H1 (cell line): ENCODE results near the gene TDRD9. TPM values are rescaled to one million over a fixed set of nuclear protein-coding genes. Genes with fewer than 3 reads are reported as not detected.

Experiments
- CTCF ChIA-PET: fragments of 300-600 bp; sonication (Branson Sonifier 250); formaldehyde crosslinking; loops from one replicate; lab custom pipeline; 2021; ENCODE audit not compliant: partially characterized antibody; lab: Charles Lee
- POLR2A ChIA-PET: fragments of 300-600 bp; sonication (Branson Sonifier 250); formaldehyde crosslinking; loops from one replicate; lab custom pipeline; 2021; ENCODE audit warnings: inconsistent platforms; ENCODE audit not compliant: partially characterized antibody; lab: Charles Lee
- DNase-seq, 2 experiments: peaks; one replicate each; pipeline versions ENCODE4 v3.0.0 to v3.0.0-alpha.2; 2010 to 2022; ENCODE audit warnings: low spot score in 2 of 2, low read depth in 1 of 2, mixed read lengths in 1 of 2
- FAIRE-seq: peaks from 2 replicates; lab custom pipeline; 2011; peaks lifted over from hg19 to GRCh38; lab: Jason Lieb, UNC
- H2AFZ ChIP-seq: 2 replicates; pipeline ENCODE4 v1.8.1; 2012; ENCODE audit warnings: low read length, inconsistent platforms
- H2AK5ac ChIP-seq: 2 replicates; pipeline ENCODE4 v1.6.1; 2013; ENCODE audit warnings: low read depth, low read length
- H2BK120ac ChIP-seq: replicated peaks from 2 replicates; pipeline ENCODE3; 2013; ENCODE audit warnings: low read depth, low read length, inconsistent platforms
- H2BK12ac ChIP-seq: 2 replicates; pipeline ENCODE4 v1.6.1; 2013; ENCODE audit warnings: low read depth, low read length
- H2BK15ac ChIP-seq: 2 replicates; pipeline ENCODE4 v1.6.1; 2013; ENCODE audit warnings: low read length
- H2BK20ac ChIP-seq: 2 replicates; pipeline ENCODE4 v1.6.1; 2013; ENCODE audit warnings: low read length
- H2BK5ac ChIP-seq: 2 replicates; pipeline ENCODE4 v1.6.1; 2013; ENCODE audit warnings: low read depth, low read length
- H3K14ac ChIP-seq: 2 replicates; pipeline ENCODE4 v1.6.1; 2013; ENCODE audit warnings: inconsistent platforms; ENCODE audit not compliant: insufficient read length
- H3K18ac ChIP-seq: 2 replicates; pipeline ENCODE4 v1.6.1; 2013; ENCODE audit warnings: low read length; ENCODE audit errors: extremely low read depth
- H3K23ac ChIP-seq: 2 replicates; pipeline ENCODE4 v1.6.1; 2013; ENCODE audit warnings: inconsistent platforms; ENCODE audit not compliant: insufficient read length
- H3K23me2 ChIP-seq: 2 replicates; pipeline ENCODE4 v1.6.1; 2013; ENCODE audit warnings: low read depth, low read length
- H3K27ac ChIP-seq: 2 replicates; pipeline ENCODE4 v1.6.1; 2011; ENCODE audit warnings: low read depth, low read length, inconsistent platforms
- H3K27me3 ChIP-seq, 4 experiments: replicated peaks in 1 of 4; 1 replicate in 1 of 4; 2 replicates in 3 of 4; pipeline versions ENCODE4 v1.6.1 to v1.8.1; 2011 to 2013; ENCODE audit warnings: low read length in 3 of 4, mild to moderate bottlenecking in 3 of 4, inconsistent platforms in 2 of 4, mixed read lengths in 2 of 4, moderate library complexity in 1 of 4; ENCODE audit not compliant: control insufficient read depth in 3 of 4, insufficient read depth in 3 of 4; ENCODE audit errors: extremely low read depth in 1 of 4
- H3K36me3 ChIP-seq, 4 experiments: 2 replicates each; pipeline versions ENCODE4 v1.6.1 to v1.8.1; 2011 to 2013; ENCODE audit warnings: mild to moderate bottlenecking in 4 of 4, low read length in 3 of 4, moderate library complexity in 2 of 4, control low read depth in 1 of 4, inconsistent platforms in 1 of 4; ENCODE audit not compliant: insufficient read depth in 4 of 4, control insufficient read depth in 2 of 4
- H3K4ac ChIP-seq: replicated peaks from 2 replicates; pipeline ENCODE3; 2013; ENCODE audit warnings: low read length, low read depth, mixed read lengths, inconsistent platforms; ENCODE audit not compliant: insufficient read length
- H3K4me1 ChIP-seq, 4 experiments: replicated peaks in 1 of 4; 1 replicate in 1 of 4; 2 replicates in 3 of 4; pipeline versions ENCODE4 v1.6.1 to v1.8.1; 2011 to 2013; ENCODE audit warnings: low read length in 3 of 4, inconsistent platforms in 2 of 4, mixed read lengths in 1 of 4; ENCODE audit not compliant: insufficient read depth in 4 of 4, control insufficient read depth in 3 of 4
- H3K4me2 ChIP-seq, 2 experiments: 2 replicates each; pipeline versions ENCODE4 v1.6.1 to v1.8.1; 2011 to 2013; ENCODE audit warnings: low read depth in 2 of 2, low read length in 2 of 2, control low read depth in 1 of 2, inconsistent platforms in 1 of 2, mild to moderate bottlenecking in 1 of 2; ENCODE audit not compliant: insufficient read depth in 1 of 2
- H3K4me3 ChIP-seq, 4 experiments: fragments of 200-600, 300-600 bp in 1 of 4; sonication (generic), shearing (Covaris generic), sonication (Bioruptor Twin) in 1 of 4; 2 replicates each; pipeline versions ENCODE4 v1.5.1 to v1.8.1; 2011 to 2016; ENCODE audit warnings: low read length in 4 of 4, low read depth in 3 of 4, control low read depth in 2 of 4, inconsistent platforms in 2 of 4, mild to moderate bottlenecking in 2 of 4, mixed read lengths in 1 of 4, moderate library complexity in 1 of 4; ENCODE audit not compliant: insufficient read depth in 2 of 4; ENCODE audit errors: extremely low read depth in 1 of 4
- H3K56ac ChIP-seq: replicated peaks from 2 replicates; pipeline ENCODE3; 2013; ENCODE audit warnings: low read depth, mild to moderate bottlenecking, mixed read lengths, low read length, inconsistent platforms; ENCODE audit not compliant: insufficient read length
- H3K79me1 ChIP-seq: 2 replicates; pipeline ENCODE4 v1.6.1; 2013; ENCODE audit warnings: low read depth, low read length, control low read depth
- H3K79me2 ChIP-seq, 2 experiments: 2 replicates each; pipeline versions ENCODE4 v1.6.1 to v1.8.1; 2012 to 2013; ENCODE audit warnings: low read length in 2 of 2, mild to moderate bottlenecking in 2 of 2, inconsistent platforms in 1 of 2; ENCODE audit not compliant: insufficient read depth in 2 of 2, control insufficient read depth in 1 of 2
- H3K9ac ChIP-seq, 4 experiments: replicated peaks in 1 of 4; 1 replicate in 1 of 4; 2 replicates in 3 of 4; pipeline versions ENCODE4 v1.6.1 to v1.8.1; 2011 to 2013; ENCODE audit warnings: low read depth in 3 of 4, low read length in 3 of 4, control low read depth in 2 of 4, mild to moderate bottlenecking in 2 of 4, moderate library complexity in 2 of 4, inconsistent platforms in 1 of 4; ENCODE audit errors: extremely low read depth in 1 of 4
- H3K9me3 ChIP-seq, 2 experiments: 2 replicates each; pipeline versions ENCODE4 v1.6.1 to v1.8.1; 2012 to 2013; ENCODE audit warnings: mild to moderate bottlenecking in 2 of 2, moderate library complexity in 2 of 2, control low read depth in 1 of 2, inconsistent platforms in 1 of 2, low read depth in 1 of 2, low read length in 1 of 2, mixed read lengths in 1 of 2; ENCODE audit not compliant: insufficient read depth in 2 of 2
- H4K20me1 ChIP-seq, 2 experiments: replicated peaks in 1 of 2; 2 replicates each; pipeline versions ENCODE3 to v1.8.1; 2011 to 2013; ENCODE audit warnings: inconsistent platforms in 2 of 2, low read length in 2 of 2, mild to moderate bottlenecking in 1 of 2; ENCODE audit not compliant: insufficient read depth in 2 of 2, control insufficient read depth in 1 of 2
- H4K5ac ChIP-seq: 2 replicates; pipeline ENCODE4 v1.6.1; 2013; ENCODE audit warnings: low read length, low read depth, mixed read lengths, inconsistent platforms; ENCODE audit not compliant: insufficient read length
- H4K8ac ChIP-seq: 2 replicates; pipeline ENCODE4 v1.8.0; 2013; ENCODE audit warnings: mild to moderate bottlenecking, moderate library complexity, low read length, inconsistent platforms; ENCODE audit not compliant: insufficient read depth; ENCODE audit errors: extremely low read depth
- H4K91ac ChIP-seq: replicated peaks from 2 replicates; pipeline ENCODE3; 2013; ENCODE audit warnings: low read length, mixed read lengths, inconsistent platforms; ENCODE audit not compliant: insufficient read length
- JUN ChIP-seq: IDR thresholded peaks from 2 replicates; pipeline ENCODE4 v1.6.1; 2011; ENCODE audit warnings: low read depth, mild to moderate bottlenecking, improper control_type of control experiment, low read length
- NRF1 ChIP-seq: IDR thresholded peaks from 2 replicates; pipeline ENCODE4 v1.6.1; 2011; ENCODE audit warnings: mild to moderate bottlenecking, low read depth, low read length, improper control_type of control experiment
- POLR2A ChIP-seq, 2 experiments: IDR thresholded peaks; 1 replicate in 1 of 2; 2 replicates in 1 of 2; pipeline ENCODE4 v1.6.1; 2011; ENCODE audit warnings: low read depth in 2 of 2, low read length in 2 of 2, mild to moderate bottlenecking in 2 of 2; ENCODE audit errors: control extremely low read depth in 1 of 2
- RXRA ChIP-seq: IDR thresholded peaks from 2 replicates; pipeline ENCODE4 v1.6.1; 2011; ENCODE audit warnings: low read depth, mild to moderate bottlenecking, low read length, moderate library complexity; ENCODE audit not compliant: insufficient read depth
- SP1 ChIP-seq: IDR thresholded peaks from 2 replicates; pipeline ENCODE4 v1.6.1; 2011; ENCODE audit warnings: low read depth, low read length
- WGBS, 2 experiments: shearing (Covaris generic) in 1 of 2; methylation state at CpG; one replicate each; pipeline versions ENCODE4 v1.1.6 to v1.1.7; 2013 to 2015; ENCODE audit warnings: low lambda C conversion rate in 2 of 2, mixed read lengths in 2 of 2, inconsistent platforms in 1 of 2, low coverage in 1 of 2, missing lambda C conversion rate in 1 of 2; ENCODE audit not compliant: insufficient replicate concordance in 2 of 2, insufficient coverage in 1 of 2, insufficient read length in 1 of 2; ENCODE audit errors: extremely low coverage in 1 of 2, missing lambda C conversion rate in 1 of 2; 5-methylcytosine and 5-hydroxymethylcytosine counted together
- polyA plus RNA-seq, 7 experiments: library from polyadenylated mRNA; depleted of rRNA in 3 of 7; stranded (reverse) in 5 of 7; unstranded in 2 of 7; fragments of >200 nt in 5 of 7; fragments of 200-250 nt in 2 of 7; gene quantifications; 1 replicate in 5 of 7; 2 replicates in 1 of 7; 4 replicates in 1 of 7; pipeline versions ENCODE4 v1.2.1 to v1.2.3, GENCODE V29; 2011 to 2013; ENCODE audit warnings: missing spikeins in 2 of 7, mixed read lengths in 2 of 7
- total RNA-seq: library from RNA; stranded (reverse); fragmentation: NEBNext Ultra II Directional; extraction: Animal tissue kit (Norgen Biotek cat#: 25700); gene quantifications from 2 replicates; pipeline ENCODE4 v1.2.1, GENCODE V29; 2021
- TF ChIP-seq, protein P1 (sequence below): IDR thresholded peaks from 2 replicates; pipeline ENCODE4 v1.6.1; 2012; ENCODE audit warnings: low read length, inconsistent platforms

Gene TDRD9
- total and polyA plus RNA-seq, 2 of the 8 experiments (the other 6 are each of a cell fraction or from before 2014, with no cell fraction given), result not detected

DNA sequence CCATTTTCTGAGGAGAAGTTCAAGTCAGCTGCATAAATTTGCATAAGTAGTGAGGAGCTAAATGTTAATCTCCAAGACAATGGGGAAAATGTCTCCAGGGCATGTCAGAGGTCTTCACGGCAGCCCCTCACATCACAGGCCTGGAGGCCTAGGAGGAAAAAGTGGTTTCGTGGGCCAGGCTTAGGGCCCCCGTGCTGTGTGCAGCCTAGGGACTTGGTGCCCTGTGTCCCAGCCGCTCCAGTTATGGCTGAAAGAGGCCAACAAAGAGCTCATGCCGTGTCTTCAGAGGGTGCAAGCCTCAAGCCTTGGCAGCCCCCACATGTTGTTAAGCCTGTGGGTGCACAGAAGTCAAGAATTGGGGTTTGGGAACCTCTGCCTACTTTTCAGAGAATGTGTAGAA, 55.9 kb downstream of the TDRD9 start:
- Histone ChIP-seq H3K36me3 (no peaks in the 10 kb centered on the region), H3K9ac (no peak overlapping the region), H3K9me3 (peaks cover 19 to 27% of the 10 kb centered on the region in 2 experiments), H3K4me3 (no peak overlapping the region), H3K23me2 (no peaks in the 10 kb centered on the region), H3K79me1 (no peaks in the 10 kb centered on the region), H3K4me2 (no peak overlapping the region), H3K4ac (no peak overlapping the region), H3K27ac (no peak overlapping the region), H4K91ac (no peak overlapping the region), H3K14ac (no peak overlapping the region), H3K56ac (no peak overlapping the region), H4K20me1 (no peaks in the 10 kb centered on the region), H2BK20ac (no peak overlapping the region), H3K23ac (no peak overlapping the region), H3K27me3 (no peaks in the 10 kb centered on the region), H4K8ac (no peak overlapping the region), H3K4me1 (no peaks in the 10 kb centered on the region), H3K79me2 (no peaks in the 10 kb centered on the region), H2BK120ac (no peak overlapping the region), H2AFZ (no peak overlapping the region), H4K5ac (no peak overlapping the region), H2BK12ac (no peak overlapping the region), H2BK15ac (no peak overlapping the region), H2AK5ac (no peak overlapping the region), H2BK5ac (no peak overlapping the region), H3K18ac (no peak overlapping the region)
- FAIRE-seq (no peak), DNase-seq (no peak)
- WGBS, 2 experiments, result 84% methylated on average over 5 of the region's 5 CpGs; no CpG with 5 or more reads in 1 of the 2 experiments
- no peak for TF ChIP-seq POLR2A (IDR thresholded peaks at IDR 0.05; ENCODE audit: control extremely low read depth in 1 of 2, low read depth in 2 of 2, low read length in 2 of 2)
- no peak for TF ChIP-seq SP1
- TF ChIP-seq NRF1, result no peak
- TF ChIP-seq JUN, result no peak
- TF ChIP-seq, protein P1, sequence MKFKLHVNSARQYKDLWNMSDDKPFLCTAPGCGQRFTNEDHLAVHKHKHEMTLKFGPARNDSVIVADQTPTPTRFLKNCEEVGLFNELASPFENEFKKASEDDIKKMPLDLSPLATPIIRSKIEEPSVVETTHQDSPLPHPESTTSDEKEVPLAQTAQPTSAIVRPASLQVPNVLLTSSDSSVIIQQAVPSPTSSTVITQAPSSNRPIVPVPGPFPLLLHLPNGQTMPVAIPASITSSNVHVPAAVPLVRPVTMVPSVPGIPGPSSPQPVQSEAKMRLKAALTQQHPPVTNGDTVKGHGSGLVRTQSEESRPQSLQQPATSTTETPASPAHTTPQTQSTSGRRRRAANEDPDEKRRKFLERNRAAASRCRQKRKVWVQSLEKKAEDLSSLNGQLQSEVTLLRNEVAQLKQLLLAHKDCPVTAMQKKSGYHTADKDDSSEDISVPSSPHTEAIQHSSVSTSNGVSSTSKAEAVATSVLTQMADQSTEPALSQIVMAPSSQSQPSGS, result no peak
- TF ChIP-seq RXRA, result no peak
- CTCF ChIA-PET, result interaction anchor here (0.8 to 1.7 kb wide), 3 partner anchors 11 to 85 kb away, joined by 3 to 4 read pairs (median 3); no protein-coding TSS in a partner anchor
- POLR2A ChIA-PET, result no interaction called here
